Left lung (tissue), 10 donors: ENCODE measurements around the gene CCDC85B. TPM values are rescaled to one million over a fixed set of nuclear protein-coding genes. Genes with fewer than 3 reads are reported as not detected.

Source experiments
- ATAC-seq: fragments of 200-7000 bp; cut with Tn5 transposase; one replicate; pipeline ENCODE4 v1.9.1; 2020; ENCODE audit warnings: moderate library complexity
- DNase-seq, 4 donors: peaks; one replicate each; pipeline ENCODE4 v3.0.0-alpha.2; 2013 to 2020
- H3K27ac ChIP-seq, 2 donors: fragments of 200-600 bp; sonication (generic) in 1 of 2; one replicate each; pipeline versions ENCODE4 v1.5.0 to v1.8.0; 2020 to 2021
- H3K27me3 ChIP-seq, 2 donors: fragments of 200-600 bp; sonication (generic) in 1 of 2; one replicate each; pipeline versions ENCODE4 v1.5.0 to v1.8.0; 2020 to 2021
- H3K36me3 ChIP-seq, 2 donors: fragments of 200-600 bp; sonication (generic) in 1 of 2; one replicate each; pipeline versions ENCODE4 v1.5.0 to v1.8.0; 2020 to 2021
- H3K4me1 ChIP-seq, 2 donors: fragments of 200-600 bp; one replicate each; pipeline ENCODE4 v1.8.0; 2021
- H3K4me3 ChIP-seq, 2 donors: fragments of 200-600 bp; sonication (generic) in 1 of 2; one replicate each; pipeline versions ENCODE4 v1.5.0 to v1.8.0; 2020 to 2021; ENCODE audit warnings: mild to moderate bottlenecking in 1 of 2
- H3K9me3 ChIP-seq, 2 donors: fragments of 200-600 bp; sonication (generic) in 1 of 2; one replicate each; pipeline versions ENCODE4 v1.5.0 to v1.8.0; 2020 to 2021
- intact Hi-C, 2 donors: fragments of 100-400 bp; cut with DNase I; formaldehyde crosslinking; loops; one replicate each; pipeline versions ENCODE4 v1.11.2 to v1.14.2; 2022
- polyA plus RNA-seq, 6 donors: library from polyadenylated mRNA; unstranded; fragments of 120-200 nt; gene quantifications; one replicate each; pipeline ENCODE4 v1.2.1, GENCODE V29; 2013; ENCODE audit not compliant: insufficient read length in 6 of 6
- total RNA-seq, 2 donors: library from RNA; stranded (reverse); fragmentation: NEBNext Ultra II Directional; extraction: Animal tissue kit (Norgen Biotek cat#: 25700); gene quantifications; one replicate each; pipeline ENCODE4 v1.2.1, GENCODE V29; 2021
- TF ChIP-seq, protein P1 (sequence below), 2 donors: fragments of 200-600 bp; sonication (generic) in 1 of 2; IDR thresholded peaks; one replicate each; pipeline versions ENCODE4 v1.5.0 to v1.8.0; 2021; ENCODE audit warnings: antibody characterized with exemption in 2 of 2
- donor health status: DM: no; HTN: yes; CAD: no.
- donor health status: DM: no; HTN: no; CAD: no.

The CCDC85B gene
- total and polyA plus RNA-seq, 8 donors = 10.0 to 32.0 (median 19.0) TPM

- ATAC-seq (no peak), DNase-seq (peak in 1 of 4 donors; percentile 74)
- TF ChIP-seq, protein P1, sequence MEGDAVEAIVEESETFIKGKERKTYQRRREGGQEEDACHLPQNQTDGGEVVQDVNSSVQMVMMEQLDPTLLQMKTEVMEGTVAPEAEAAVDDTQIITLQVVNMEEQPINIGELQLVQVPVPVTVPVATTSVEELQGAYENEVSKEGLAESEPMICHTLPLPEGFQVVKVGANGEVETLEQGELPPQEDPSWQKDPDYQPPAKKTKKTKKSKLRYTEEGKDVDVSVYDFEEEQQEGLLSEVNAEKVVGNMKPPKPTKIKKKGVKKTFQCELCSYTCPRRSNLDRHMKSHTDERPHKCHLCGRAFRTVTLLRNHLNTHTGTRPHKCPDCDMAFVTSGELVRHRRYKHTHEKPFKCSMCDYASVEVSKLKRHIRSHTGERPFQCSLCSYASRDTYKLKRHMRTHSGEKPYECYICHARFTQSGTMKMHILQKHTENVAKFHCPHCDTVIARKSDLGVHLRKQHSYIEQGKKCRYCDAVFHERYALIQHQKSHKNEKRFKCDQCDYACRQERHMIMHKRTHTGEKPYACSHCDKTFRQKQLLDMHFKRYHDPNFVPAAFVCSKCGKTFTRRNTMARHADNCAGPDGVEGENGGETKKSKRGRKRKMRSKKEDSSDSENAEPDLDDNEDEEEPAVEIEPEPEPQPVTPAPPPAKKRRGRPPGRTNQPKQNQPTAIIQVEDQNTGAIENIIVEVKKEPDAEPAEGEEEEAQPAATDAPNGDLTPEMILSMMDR (IDR thresholded peaks at IDR 0.05) = no peak
- Histone ChIP-seq H3K36me3 (peaks cover 0 to 20% of the 10 kb centered on the region in 2 donors), H3K4me1 (peaks cover 41 to 62% of the 10 kb centered on the region in 2 donors), H3K4me3 (peak overlapping the region; percentile 91 to 98), H3K9me3 (no peaks in the 10 kb centered on the region), H3K27ac (peak overlapping the region; percentile 91 to 94), H3K27me3 (no peaks in the 10 kb centered on the region)
- intact Hi-C loops = no loop called here
These were observed 27.1 kb downstream of the CCDC85B start for GRCh38 chr11:65917434-65918210.

DNA sequence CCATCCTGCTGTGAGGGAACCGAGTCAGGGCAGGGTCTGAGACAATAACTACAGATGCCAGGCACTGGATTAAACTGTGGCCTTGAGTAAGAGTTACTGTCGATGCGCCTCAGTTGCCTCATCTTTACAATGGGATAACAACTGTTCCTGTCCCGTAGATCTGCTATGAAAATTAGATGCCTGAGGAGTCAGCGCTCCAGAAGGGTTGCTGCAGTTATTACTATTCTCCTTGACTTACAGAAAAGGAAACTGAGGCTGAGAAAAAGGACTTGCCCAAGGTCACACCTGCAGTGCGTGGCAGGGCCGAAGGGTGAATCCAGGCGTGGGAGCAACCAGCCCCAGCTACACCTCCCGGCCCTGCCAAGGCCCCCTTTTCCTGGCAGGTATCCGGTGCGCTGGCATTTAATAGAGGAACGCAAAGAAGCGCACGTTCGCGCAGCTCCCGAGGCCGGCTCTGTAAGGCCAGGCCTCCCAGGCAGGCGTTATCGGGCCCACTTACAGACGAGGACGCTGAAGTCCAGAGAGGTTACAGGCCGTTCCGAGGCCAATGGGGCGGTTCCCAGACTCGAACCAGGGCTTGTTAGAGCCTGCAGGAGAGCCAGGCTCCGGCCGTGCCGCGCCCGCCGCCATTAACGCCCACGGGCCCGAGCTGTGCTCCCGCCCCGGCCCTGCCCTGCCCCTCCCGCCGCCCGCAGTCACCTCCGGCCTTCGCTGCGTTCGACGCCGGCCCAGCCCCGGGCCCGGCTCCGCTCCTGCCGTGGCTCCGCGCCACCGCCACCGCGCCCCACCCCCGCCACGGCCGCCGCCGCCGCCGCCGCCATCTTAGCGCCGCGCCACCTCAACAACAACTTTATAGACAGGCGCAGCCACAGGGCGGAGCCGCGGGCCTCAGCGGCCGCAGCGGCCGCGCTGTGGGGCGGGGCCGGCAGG, 28.0 kb downstream of the CCDC85B start, which contains the start of gene C11orf68:
Gene C11orf68, minus strand, starts transcription at position 852 of the 930 bp plus-strand sequence. Its CDS starts 31 bp downstream, at position 821.
- intact Hi-C loops = no loop called here
- Histone ChIP-seq H3K36me3 (peaks cover 0 to 26% of the 10 kb centered on the region in 2 donors), H3K27me3 (no peaks in the 10 kb centered on the region), H3K27ac (peak within 1 kb of the TSS; percentile 91 to 94), H3K9me3 (no peaks in the 10 kb centered on the region), H3K4me3 (peak within 1 kb of the TSS; percentile 94 to 98), H3K4me1 (peaks cover 41 to 56% of the 10 kb centered on the region in 2 donors)
- ATAC-seq (no peak), DNase-seq (peak in 1 of 4 donors; percentile 58)
- TF ChIP-seq, protein P1 (IDR thresholded peaks at IDR 0.05) = no peak

GRCh38 chr11:65919141-65919572, 28.7 kb downstream of the CCDC85B start, which contains the start of gene DRAP1:
DRAP1 (plus strand) TSS chr11:65919426; CDS start chr11:65919502, 76 bp downstream.
- no peaks in the 10 kb centered on the region for H3K9me3 ChIP-seq
- peaks cover 41 to 56% of the 10 kb centered on the region in 2 donors for H3K4me1 ChIP-seq
- H3K27me3 ChIP-seq = no peaks in the 10 kb centered on the region
- TF ChIP-seq, protein P1 (IDR thresholded peaks at IDR 0.05) = no peak
- peak within 1 kb of the TSS; percentile 94 to 98 for H3K4me3 ChIP-seq
- H3K27ac ChIP-seq = peak within 1 kb of the TSS; percentile 91 to 94
- DNase-seq (peak; percentile 95 to 100 (median 98)), ATAC-seq (peak; percentile 93)
- H3K36me3 ChIP-seq = peaks cover 0 to 26% of the 10 kb centered on the region in 2 donors
- intact Hi-C loops = no loop called here

DNA sequence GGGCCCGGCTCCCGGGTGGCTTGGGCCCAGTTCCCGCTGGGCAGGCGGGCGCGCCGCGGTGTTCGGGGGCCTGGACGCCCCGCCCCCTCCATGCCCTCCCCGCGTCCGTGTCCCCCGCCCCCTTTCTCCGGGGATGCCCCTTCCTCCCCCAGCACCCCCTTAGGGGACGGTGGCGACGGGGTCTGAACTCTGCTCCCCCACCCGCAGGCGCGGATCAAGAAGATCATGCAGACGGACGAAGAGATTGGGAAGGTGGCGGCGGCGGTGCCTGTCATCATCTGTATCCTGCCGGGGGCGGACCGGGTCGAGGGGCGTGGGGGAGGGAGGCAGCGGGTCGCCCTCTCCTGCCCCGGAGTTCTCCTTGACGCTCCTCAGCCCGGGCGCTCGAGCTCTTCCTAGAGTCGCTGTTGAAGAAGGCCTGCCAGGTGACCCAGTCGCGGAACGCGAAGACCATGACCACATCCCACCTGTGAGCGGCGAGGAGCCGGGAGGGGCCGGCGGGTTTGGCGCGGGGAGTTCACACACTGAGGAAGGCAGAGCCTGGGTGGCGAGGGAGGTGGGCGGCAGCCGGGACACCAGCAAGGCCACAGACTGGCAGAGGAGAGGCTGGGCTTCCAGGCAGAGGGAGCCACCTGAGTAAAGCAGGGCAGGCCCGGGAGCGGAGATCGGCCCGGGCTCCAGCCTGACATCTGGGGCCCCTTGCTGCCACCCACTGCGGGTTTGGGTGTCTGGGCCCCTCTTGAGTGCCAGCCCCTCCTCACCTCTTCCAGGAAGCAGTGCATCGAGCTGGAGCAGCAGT, 29.3 kb downstream of the CCDC85B start:
- Histone ChIP-seq H3K4me3 (peak overlapping the region; percentile 94 to 98), H3K9me3 (no peaks in the 10 kb centered on the region), H3K27me3 (no peaks in the 10 kb centered on the region), H3K4me1 (peaks cover 40 to 52% of the 10 kb centered on the region in 2 donors), H3K36me3 (peaks cover 0 to 26% of the 10 kb centered on the region in 2 donors), H3K27ac (peak overlapping the region; percentile 81 to 89)
- TF ChIP-seq, protein P1 (IDR thresholded peaks at IDR 0.05) = no peak
- peak in 2 of 4 donors; percentile 57 to 86 for DNase-seq
- peak; percentile 38 for ATAC-seq
- intact Hi-C loops = no loop called here
